Immature natural killer cell (primary cell): ENCODE results near the gene NRG2. TPM values are rescaled to one million over a fixed set of nuclear protein-coding genes. Genes with fewer than 3 reads are reported as not detected.

Experiments used
- DNase-seq, 3 donors: peaks; one replicate each; pipeline ENCODE4 v3.0.0; 2022; ENCODE audit warnings: mixed read lengths in 1 of 3
- H3K27ac Mint-ChIP-seq, 6 donors: one replicate each; pipeline ENCODE4 v1.8.0; 2020; ENCODE audit warnings: mixed read lengths in 6 of 6, mild to moderate bottlenecking in 5 of 6, inconsistent platforms in 4 of 6, moderate library complexity in 3 of 6
- H3K27me3 Mint-ChIP-seq, 3 donors: one replicate each; pipeline ENCODE4 v1.8.0; 2020 to 2021; ENCODE audit warnings: low read depth in 3 of 3, mild to moderate bottlenecking in 3 of 3, mixed read lengths in 3 of 3, moderate library complexity in 3 of 3, inconsistent platforms in 1 of 3
- H3K36me3 Mint-ChIP-seq, 3 donors: one replicate each; pipeline ENCODE4 v1.8.0; 2020; ENCODE audit warnings: mixed read lengths in 3 of 3, inconsistent platforms in 2 of 3, mild to moderate bottlenecking in 2 of 3
- H3K4me1 Mint-ChIP-seq, 2 donors: one replicate each; pipeline ENCODE4 v1.8.0; 2020; ENCODE audit warnings: inconsistent platforms in 2 of 2, mild to moderate bottlenecking in 2 of 2, mixed read lengths in 2 of 2, moderate library complexity in 1 of 2
- H3K4me3 Mint-ChIP-seq, 5 donors: one replicate each; pipeline ENCODE4 v1.8.0; 2020; ENCODE audit warnings: mild to moderate bottlenecking in 5 of 5, mixed read lengths in 5 of 5, inconsistent platforms in 3 of 5, moderate library complexity in 3 of 5
- H3K9me3 Mint-ChIP-seq, 6 donors: one replicate each; pipeline ENCODE4 v1.8.0; 2020; ENCODE audit warnings: mild to moderate bottlenecking in 6 of 6, mixed read lengths in 6 of 6, inconsistent platforms in 4 of 6, moderate library complexity in 3 of 6
- polyA plus RNA-seq, 3 donors: library from polyadenylated mRNA; unstranded; fragments of 300-500 nt; fragmentation: Illumina TruSeq; gene quantifications; one replicate each; pipeline ENCODE4 v1.2.3, GENCODE V29; 2021

Gene NRG2
- polyA plus RNA-seq, 3 donors from 2014 or later = 0.08 to 0.21 (median 0.08) TPM

- DNase-seq = no peak
- no peaks in the 10 kb centered on the region for H3K27me3 Mint-ChIP-seq
- H3K27ac Mint-ChIP-seq = no peak overlapping the region
- H3K4me1 Mint-ChIP-seq = no peaks in the 10 kb centered on the region
- H3K4me3 Mint-ChIP-seq = no peak overlapping the region
- no peaks in the 10 kb centered on the region for H3K36me3 Mint-ChIP-seq
- no peaks in the 10 kb centered on the region for H3K9me3 Mint-ChIP-seq
Measured at GRCh38 chr5:139861021-139861888, 181.8 kb downstream of the NRG2 start.

- no peaks in the 10 kb centered on the region for H3K4me1 Mint-ChIP-seq
- H3K4me3 Mint-ChIP-seq = no peak overlapping the region
- DNase-seq = no peak
- H3K27me3 Mint-ChIP-seq = peaks cover 0 to 3% (median 0%) of the 10 kb centered on the region in 3 donors
- no peak overlapping the region for H3K27ac Mint-ChIP-seq
- no peaks in the 10 kb centered on the region for H3K9me3 Mint-ChIP-seq
- H3K36me3 Mint-ChIP-seq = no peaks in the 10 kb centered on the region
Measured at GRCh38 chr5:139859013-139859412, 184.1 kb downstream of the NRG2 start.

GRCh38 chr5:139856714-139857113 is 186.4 kb downstream of the NRG2 start:
- Mint-ChIP-seq H3K27me3 (peaks cover 0 to 5% (median 2%) of the 10 kb centered on the region in 3 donors), H3K27ac (no peak overlapping the region), H3K9me3 (no peaks in the 10 kb centered on the region), H3K36me3 (no peaks in the 10 kb centered on the region), H3K4me3 (no peak overlapping the region), H3K4me1 (no peaks in the 10 kb centered on the region)
- no peak for DNase-seq

- H3K36me3 Mint-ChIP-seq = no peaks in the 10 kb centered on the region
Measured at GRCh38 chr5:139855946-139856540, 187.1 kb downstream of the NRG2 start.

GRCh38 chr5:139855451-139855850 is 187.6 kb downstream of the NRG2 start:
- Mint-ChIP-seq H3K4me1 (no peaks in the 10 kb centered on the region), H3K4me3 (no peak overlapping the region), H3K9me3 (no peaks in the 10 kb centered on the region), H3K36me3 (no peaks in the 10 kb centered on the region), H3K27me3 (peaks cover 0 to 5% (median 2%) of the 10 kb centered on the region in 3 donors), H3K27ac (no peak overlapping the region)
- DNase-seq = no peak

More at GRCh38 chr5:139855946-139856540, 187.1 kb downstream of the NRG2 start:
- DNase-seq = no peak
- Mint-ChIP-seq H3K27ac (no peak overlapping the region), H3K4me3 (no peak overlapping the region), H3K4me1 (no peaks in the 10 kb centered on the region), H3K9me3 (no peaks in the 10 kb centered on the region), H3K27me3 (peaks cover 0 to 5% (median 2%) of the 10 kb centered on the region in 3 donors)

GRCh38 chr5:139854953-139855352 is 188.1 kb downstream of the NRG2 start:
- Mint-ChIP-seq H3K27ac (no peak overlapping the region), H3K4me3 (no peak overlapping the region), H3K36me3 (no peaks in the 10 kb centered on the region), H3K27me3 (peaks cover 0 to 6% (median 2%) of the 10 kb centered on the region in 3 donors), H3K9me3 (no peaks in the 10 kb centered on the region), H3K4me1 (peaks cover 0 to under 1% of the 10 kb centered on the region in 2 donors)
- no peak for DNase-seq

- Mint-ChIP-seq H3K36me3 (no peaks in the 10 kb centered on the region), H3K27me3 (peaks cover 0 to 8% (median 2%) of the 10 kb centered on the region in 3 donors), H3K27ac (no peak overlapping the region), H3K4me1 (peaks cover 5 to 8% of the 10 kb centered on the region in 2 donors), H3K4me3 (no peak overlapping the region), H3K9me3 (peaks cover 0 to 1% (median 0%) of the 10 kb centered on the region in 6 donors)
- no peak for DNase-seq
Measured at GRCh38 chr5:139854029-139854605, 189.0 kb downstream of the NRG2 start.

GRCh38 chr5:139852696-139853095 is 190.4 kb downstream of the NRG2 start:
- peaks cover 8 to 14% of the 10 kb centered on the region in 2 donors for H3K4me1 Mint-ChIP-seq
- H3K4me3 Mint-ChIP-seq = no peak overlapping the region
- DNase-seq = no peak
- H3K27me3 Mint-ChIP-seq = peaks cover 0 to 8% (median 2%) of the 10 kb centered on the region in 3 donors
- no peaks in the 10 kb centered on the region for H3K36me3 Mint-ChIP-seq
- peaks cover 0 to 1% (median 0%) of the 10 kb centered on the region in 6 donors for H3K9me3 Mint-ChIP-seq
- no peak overlapping the region for H3K27ac Mint-ChIP-seq

- Mint-ChIP-seq H3K27ac (no peak overlapping the region), H3K9me3 (peaks cover 0 to 1% (median 0%) of the 10 kb centered on the region in 6 donors), H3K4me3 (no peak overlapping the region), H3K4me1 (peaks cover 12 to 19% of the 10 kb centered on the region in 2 donors), H3K36me3 (no peaks in the 10 kb centered on the region), H3K27me3 (peaks cover 0 to 8% (median 2%) of the 10 kb centered on the region in 3 donors)
- DNase-seq = no peak
Measured at GRCh38 chr5:139851558-139851957, 191.5 kb downstream of the NRG2 start.

- Mint-ChIP-seq H3K27me3 (peaks cover 0 to 9% (median 2%) of the 10 kb centered on the region in 3 donors), H3K27ac (peak overlapping the region in 4 of 6 donors; percentile 65 to 81 (median 74)), H3K4me3 (peak overlapping the region in 3 of 5 donors; percentile 45 to 84 (median 83)), H3K4me1 (peaks cover 12 to 19% of the 10 kb centered on the region in 2 donors), H3K36me3 (no peaks in the 10 kb centered on the region), H3K9me3 (peaks cover 0 to 1% (median 0%) of the 10 kb centered on the region in 6 donors)
- no peak for DNase-seq
Measured at GRCh38 chr5:139850423-139851016, 192.6 kb downstream of the NRG2 start.

GRCh38 chr5:139849942-139850341 is 193.2 kb downstream of the NRG2 start:
- no peak for DNase-seq
- Mint-ChIP-seq H3K27ac (peak overlapping the region; percentile 65 to 89 (median 76)), H3K4me1 (peaks cover 12 to 19% of the 10 kb centered on the region in 2 donors)

GRCh38 chr5:139849501-139849900 is 193.6 kb downstream of the NRG2 start:
- peak overlapping the region; percentile 65 to 89 (median 76) for H3K27ac Mint-ChIP-seq

More at GRCh38 chr5:139849942-139850341, 193.2 kb downstream of the NRG2 start:
- Mint-ChIP-seq H3K4me3 (peak overlapping the region; percentile 78 to 84 (median 82)), H3K9me3 (peaks cover 0 to 1% (median 0%) of the 10 kb centered on the region in 6 donors), H3K27me3 (peaks cover 0 to 6% (median 2%) of the 10 kb centered on the region in 3 donors), H3K36me3 (no peaks in the 10 kb centered on the region)

GRCh38 chr5:139848508-139849100 is 194.5 kb downstream of the NRG2 start:
- Mint-ChIP-seq H3K27me3 (peaks cover 0 to 8% (median 2%) of the 10 kb centered on the region in 3 donors), H3K27ac (peak overlapping the region; percentile 65 to 91 (median 76)), H3K9me3 (peaks cover 0 to 1% (median 0%) of the 10 kb centered on the region in 6 donors), H3K36me3 (no peaks in the 10 kb centered on the region), H3K4me1 (peaks cover 15 to 19% of the 10 kb centered on the region in 2 donors), H3K4me3 (peak overlapping the region; percentile 78 to 84 (median 82))
- DNase-seq = peak in 2 of 3 donors; percentile 39 to 41

More at GRCh38 chr5:139849501-139849900, 193.6 kb downstream of the NRG2 start:
- H3K4me3 Mint-ChIP-seq = peak overlapping the region; percentile 78 to 84 (median 82)
- H3K36me3 Mint-ChIP-seq = no peaks in the 10 kb centered on the region
- H3K9me3 Mint-ChIP-seq = peaks cover 0 to 1% (median 0%) of the 10 kb centered on the region in 6 donors
- no peak for DNase-seq
- H3K27me3 Mint-ChIP-seq = peaks cover 0 to 7% (median 2%) of the 10 kb centered on the region in 3 donors
- H3K4me1 Mint-ChIP-seq = peaks cover 14 to 19% of the 10 kb centered on the region in 2 donors
